ENCODE measurements around the gene EXOC5. TPM values are rescaled to one million over a fixed set of nuclear protein-coding genes. Genes with fewer than 3 reads are reported as not detected.

Gene EXOC5
- total RNA-seq, 2 experiments from 2014 or later = 66.5 to 80.2 TPM

DNA sequence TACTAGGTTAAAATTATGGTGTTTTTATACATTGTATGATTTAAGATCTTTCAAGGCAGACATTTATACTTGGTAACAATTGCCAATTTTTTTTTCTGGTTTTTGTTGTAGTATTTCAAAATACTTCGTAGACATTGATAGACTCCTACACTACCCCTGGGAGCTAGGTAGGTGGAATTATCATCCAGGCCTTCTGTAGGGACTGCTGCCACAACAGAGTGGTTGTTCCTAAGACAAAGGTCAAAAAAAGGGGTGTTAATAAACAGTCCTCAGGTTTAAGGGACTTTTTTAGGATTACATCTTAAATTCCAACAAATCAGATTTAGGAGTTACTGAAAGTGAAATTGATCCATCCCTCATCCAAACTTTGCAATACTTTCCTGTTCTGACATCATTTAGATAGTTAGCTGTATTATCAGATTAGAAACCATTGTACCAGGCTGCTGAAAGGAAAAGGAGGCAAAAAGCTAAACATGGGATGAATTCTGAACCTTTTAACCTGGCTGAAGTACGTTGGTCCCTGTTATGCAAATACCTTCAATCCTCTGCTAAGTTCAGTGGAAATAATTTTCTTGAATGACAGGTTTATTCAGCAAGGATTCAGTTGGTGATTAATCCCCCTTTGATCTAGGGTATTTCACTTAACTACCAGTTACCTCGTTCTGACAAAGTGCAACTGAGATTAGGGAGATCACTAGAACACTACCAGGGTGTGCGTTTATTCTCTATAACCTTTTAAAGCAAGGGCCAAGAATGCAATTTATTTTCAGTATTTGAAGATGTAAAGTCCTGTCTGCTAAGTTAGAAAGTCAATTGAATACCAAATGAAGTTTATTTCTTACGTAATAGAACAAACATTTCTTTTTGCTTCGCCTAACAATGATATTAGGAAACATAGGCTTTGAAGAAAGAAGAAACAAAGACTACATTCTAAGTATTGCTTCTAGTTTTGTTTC lies 23.3 kb upstream of the EXOC5 start:
- ATAC-seq (no peak), DNase-seq (no peak)
- no peaks in the 10 kb centered on the region for H3K27me3 Mint-ChIP-seq
- H3K36me3 Mint-ChIP-seq (ENCODE audit: low read depth) = peaks cover 12% of the 10 kb centered on the region
- H3K27ac Mint-ChIP-seq = no peak overlapping the region
- no peaks in the 10 kb centered on the region for H3K9me3 Mint-ChIP-seq (ENCODE audit: low read depth)
- POLR2A ChIA-PET = no interaction called here
- intact Hi-C loops (cut with DNase I, micrococcal nuclease) = no loop called here
- CTCF ChIA-PET = interaction anchor here (1.0 to 1.6 kb wide), 2 partner anchors 25 to 802 kb away, joined by 4 read pairs; no protein-coding TSS in a partner anchor
- H3K4me3 Mint-ChIP-seq = no peak overlapping the region
- H3K4me1 Mint-ChIP-seq = no peaks in the 10 kb centered on the region

GRCh38 chr14:57290751-57291150 lies 22.0 kb upstream of the EXOC5 start:
- ATAC-seq (no peak), DNase-seq (no peak)
- Mint-ChIP-seq H3K9me3 (ENCODE audit: low read depth) (no peaks in the 10 kb centered on the region), H3K27ac (no peak overlapping the region), H3K4me1 (no peaks in the 10 kb centered on the region), H3K27me3 (no peaks in the 10 kb centered on the region), H3K4me3 (no peak overlapping the region), H3K36me3 (ENCODE audit: low read depth) (peaks cover 12% of the 10 kb centered on the region)
- ChIA-PET CTCF (interaction anchor here (1.0 to 1.6 kb wide), 2 partner anchors 26 to 69 kb away, joined by 3 to 4 read pairs; no protein-coding TSS in a partner anchor), POLR2A (no interaction called here)
- intact Hi-C loops (cut with DNase I, micrococcal nuclease) = no loop called here

DNA sequence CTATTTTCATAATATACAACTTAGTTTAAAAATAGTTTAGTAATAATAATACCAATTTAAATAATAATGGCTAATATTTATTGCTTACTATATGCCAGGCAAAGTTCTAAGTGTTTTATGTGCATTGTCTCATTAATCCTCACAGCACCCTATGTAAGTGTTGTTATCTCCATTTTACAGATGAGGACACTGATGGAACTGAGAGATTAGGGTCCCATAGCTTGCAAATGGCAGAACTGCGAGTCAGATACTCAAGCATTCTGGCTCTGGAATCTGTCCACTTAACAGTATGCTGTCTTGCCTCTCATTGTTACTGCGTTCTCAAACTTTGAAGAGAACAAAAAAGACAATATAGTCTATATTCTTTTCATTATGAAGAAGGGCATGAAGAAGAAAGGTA lies 19.0 kb upstream of the EXOC5 start:
- no peak for ATAC-seq
- H3K9me3 Mint-ChIP-seq (ENCODE audit: low read depth) = no peaks in the 10 kb centered on the region
- intact Hi-C loops (cut with DNase I, micrococcal nuclease) = no loop called here
- ChIA-PET POLR2A (interaction anchor here (0.5 kb wide), 1 partner anchor 173 kb away, joined by 3 read pairs; no protein-coding TSS in a partner anchor), CTCF (no interaction called here)
- no peak overlapping the region for H3K27ac Mint-ChIP-seq
- H3K4me3 Mint-ChIP-seq = no peak overlapping the region
- peaks cover 27% of the 10 kb centered on the region for H3K36me3 Mint-ChIP-seq (ENCODE audit: low read depth)
- no peaks in the 10 kb centered on the region for H3K4me1 Mint-ChIP-seq
- DNase-seq = no peak
- H3K27me3 Mint-ChIP-seq = no peaks in the 10 kb centered on the region

GRCh38 chr14:57277062-57277461 lies 8.4 kb upstream of the EXOC5 start:
- intact Hi-C loops (cut with DNase I, micrococcal nuclease) = no loop called here
- ChIA-PET POLR2A (no interaction called here), CTCF (no interaction called here)
- DNase-seq (no peak), ATAC-seq (no peak)
- Mint-ChIP-seq H3K4me3 (no peak overlapping the region), H3K27me3 (no peaks in the 10 kb centered on the region), H3K4me1 (peaks cover 21% of the 10 kb centered on the region), H3K9me3 (ENCODE audit: low read depth) (no peaks in the 10 kb centered on the region), H3K36me3 (ENCODE audit: low read depth) (peaks cover 22% of the 10 kb centered on the region), H3K27ac (no peak overlapping the region)

DNA sequence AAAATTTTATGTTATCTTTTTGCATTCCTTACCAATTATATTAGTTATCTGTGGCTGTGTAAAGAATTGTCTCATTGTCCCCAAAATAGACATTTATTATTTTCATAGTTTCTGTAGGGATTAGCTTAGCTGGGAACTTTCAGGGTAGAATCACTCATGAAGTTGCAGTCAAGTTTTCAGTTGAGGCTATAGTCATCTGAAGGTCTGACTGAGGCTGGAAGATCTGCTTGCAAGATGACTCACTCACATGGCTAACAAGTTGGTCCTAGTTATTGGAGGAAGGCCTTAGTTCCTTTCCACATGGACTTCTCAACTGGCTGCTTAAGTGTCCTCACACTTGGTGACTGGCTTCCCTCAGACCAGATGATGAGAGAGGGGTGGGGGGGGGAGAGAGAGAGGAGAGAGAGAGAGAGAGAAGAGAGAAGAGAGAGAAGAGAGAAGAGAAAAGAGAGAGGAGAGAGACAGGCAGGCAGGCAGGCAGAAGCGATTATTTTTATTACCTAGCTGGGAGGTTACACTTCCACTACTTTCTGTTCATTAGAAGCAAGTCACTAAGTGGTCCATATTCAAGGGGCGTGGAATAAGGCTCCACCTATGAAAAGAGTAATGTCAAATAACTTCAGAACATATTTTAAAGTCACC lies 6.4 kb upstream of the EXOC5 start:
- no peaks in the 10 kb centered on the region for H3K27me3 Mint-ChIP-seq
- no peaks in the 10 kb centered on the region for H3K9me3 Mint-ChIP-seq (ENCODE audit: low read depth)
- DNase-seq (no peak), ATAC-seq (peak; percentile 39)
- intact Hi-C loops (cut with DNase I, micrococcal nuclease) = no loop called here
- no peak overlapping the region for H3K4me3 Mint-ChIP-seq
- H3K36me3 Mint-ChIP-seq (ENCODE audit: low read depth) = peaks cover 15% of the 10 kb centered on the region
- peaks cover 39% of the 10 kb centered on the region for H3K4me1 Mint-ChIP-seq
- H3K27ac Mint-ChIP-seq = no peak overlapping the region
- POLR2A ChIA-PET = no interaction called here
- CTCF ChIA-PET = interaction anchor here (0.9 kb wide), 1 partner anchor 14 kb away, joined by 3 read pairs; no protein-coding TSS in a partner anchor

DNA sequence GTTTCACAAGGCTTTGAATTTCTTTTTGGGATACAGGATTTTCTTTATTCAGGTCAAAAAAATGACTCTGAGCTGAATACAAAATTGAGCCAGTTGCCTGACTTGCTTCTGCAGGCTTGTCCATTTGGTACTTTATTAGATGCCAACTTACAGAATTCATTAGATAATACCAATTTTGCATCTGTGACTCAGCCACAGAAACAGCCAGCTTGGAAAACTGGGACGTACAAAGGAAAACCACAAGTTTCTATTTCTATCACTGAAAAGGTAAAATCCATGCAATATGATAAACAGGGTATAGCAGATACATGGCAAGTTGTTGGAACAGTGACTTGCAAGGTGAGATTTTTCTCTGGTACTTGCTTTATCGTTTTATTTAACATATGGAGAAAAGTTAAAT lies 5.8 kb upstream of the EXOC5 start:
- Mint-ChIP-seq H3K27ac (no peak overlapping the region), H3K36me3 (ENCODE audit: low read depth) (peaks cover 15% of the 10 kb centered on the region), H3K27me3 (no peaks in the 10 kb centered on the region), H3K4me3 (no peak overlapping the region), H3K4me1 (peaks cover 43% of the 10 kb centered on the region), H3K9me3 (ENCODE audit: low read depth) (no peaks in the 10 kb centered on the region)
- ATAC-seq (no peak), DNase-seq (no peak)
- POLR2A ChIA-PET = no interaction called here
- intact Hi-C loops (cut with DNase I, micrococcal nuclease) = no loop called here
- CTCF ChIA-PET = interaction anchor here (0.9 kb wide), 1 partner anchor 15 kb away, joined by 3 read pairs; no protein-coding TSS in a partner anchor

DNA sequence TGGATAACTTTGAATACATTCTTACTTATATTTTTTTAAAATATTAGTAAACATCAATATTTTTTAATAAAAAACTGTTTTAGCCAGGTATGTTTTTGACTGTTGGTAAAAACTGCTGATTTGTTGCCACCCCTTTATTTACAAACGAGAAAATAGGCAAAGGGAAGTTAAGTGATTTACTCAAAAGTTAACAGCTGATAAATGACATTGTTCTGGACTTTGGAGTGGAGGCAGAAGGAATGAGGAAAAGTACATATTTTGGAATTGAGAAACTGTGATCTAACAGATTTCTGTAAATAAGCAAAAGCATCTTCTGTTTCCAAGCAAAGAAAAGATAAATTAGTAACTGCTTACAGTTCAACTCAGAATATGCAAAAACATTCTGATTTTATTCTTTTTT lies 4.5 kb upstream of the EXOC5 start:
- Mint-ChIP-seq H3K9me3 (ENCODE audit: low read depth) (no peaks in the 10 kb centered on the region), H3K4me3 (no peak overlapping the region), H3K27ac (no peak overlapping the region), H3K36me3 (ENCODE audit: low read depth) (peaks cover 15% of the 10 kb centered on the region), H3K27me3 (no peaks in the 10 kb centered on the region), H3K4me1 (peaks cover 43% of the 10 kb centered on the region)
- ATAC-seq (no peak), DNase-seq (no peak)
- CTCF ChIA-PET = no interaction called here
- intact Hi-C loops (cut with DNase I, micrococcal nuclease) = no loop called here
- POLR2A ChIA-PET = no interaction called here

- intact Hi-C loops (cut with DNase I, micrococcal nuclease) = loop anchor here in 1 of 2 experiments (5.0 kb wide), 2 partner anchors 1149 to 1894 kb away; partner anchors contain the start of gene PELI2
- Mint-ChIP-seq H3K27ac (peak overlapping the region; percentile 40), H3K4me3 (no peak overlapping the region), H3K9me3 (ENCODE audit: low read depth) (no peaks in the 10 kb centered on the region), H3K36me3 (ENCODE audit: low read depth) (peaks cover 6% of the 10 kb centered on the region), H3K4me1 (peaks cover 58% of the 10 kb centered on the region), H3K27me3 (no peaks in the 10 kb centered on the region)
- POLR2A ChIA-PET = interaction anchor here (0.6 kb wide), 1 partner anchor 134 kb away, joined by 4 read pairs; no protein-coding TSS in a partner anchor
- ATAC-seq (no peak), DNase-seq (no peak)
- CTCF ChIA-PET = interaction anchor here (0.9 to 1.0 kb wide), 2 partner anchors 21 to 50 kb away, joined by 3 read pairs; no protein-coding TSS in a partner anchor
These were observed 2.6 kb downstream of the EXOC5 start for GRCh38 chr14:57266065-57266464.

- no peak overlapping the region for H3K4me3 Mint-ChIP-seq
- no peak for ATAC-seq
- CTCF ChIA-PET = no interaction called here
- DNase-seq = no peak
- no peak overlapping the region for H3K27ac Mint-ChIP-seq
- POLR2A ChIA-PET = no interaction called here
- no peaks in the 10 kb centered on the region for H3K27me3 Mint-ChIP-seq
- peaks cover 26% of the 10 kb centered on the region for H3K36me3 Mint-ChIP-seq (ENCODE audit: low read depth)
- peaks cover 51% of the 10 kb centered on the region for H3K4me1 Mint-ChIP-seq
- H3K9me3 Mint-ChIP-seq (ENCODE audit: low read depth) = peaks cover 1% of the 10 kb centered on the region
- intact Hi-C loops (cut with DNase I, micrococcal nuclease) = no loop called here
These were observed 6.6 kb downstream of the EXOC5 start for GRCh38 chr14:57262117-57262516.

DNA sequence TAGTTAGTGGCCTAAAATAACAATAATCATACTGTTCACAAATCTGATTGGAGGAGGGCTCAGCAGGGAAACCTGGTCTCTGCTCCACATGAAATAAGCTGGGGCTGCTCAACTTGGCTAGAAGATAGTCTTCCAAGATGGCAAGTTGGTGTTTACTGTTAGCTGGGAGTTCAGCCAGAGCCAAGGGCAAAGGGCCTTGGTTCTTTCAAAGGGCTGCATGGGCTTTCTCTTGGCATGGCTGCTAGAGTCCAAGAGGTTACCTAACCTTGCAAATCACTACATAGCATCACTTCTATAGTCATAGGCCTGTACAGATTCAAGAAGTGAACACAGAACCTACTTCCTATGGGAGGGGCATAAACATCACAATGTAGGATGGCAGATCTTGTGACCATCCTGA lies 7.1 kb downstream of the EXOC5 start:
- Mint-ChIP-seq H3K27ac (no peak overlapping the region), H3K4me3 (no peak overlapping the region), H3K9me3 (ENCODE audit: low read depth) (peaks cover 1% of the 10 kb centered on the region), H3K27me3 (no peaks in the 10 kb centered on the region), H3K4me1 (peaks cover 51% of the 10 kb centered on the region), H3K36me3 (ENCODE audit: low read depth) (peaks cover 32% of the 10 kb centered on the region)
- ChIA-PET POLR2A (no interaction called here), CTCF (no interaction called here)
- no peak for ATAC-seq
- DNase-seq = no peak
- intact Hi-C loops (cut with DNase I, micrococcal nuclease) = no loop called here

DNA sequence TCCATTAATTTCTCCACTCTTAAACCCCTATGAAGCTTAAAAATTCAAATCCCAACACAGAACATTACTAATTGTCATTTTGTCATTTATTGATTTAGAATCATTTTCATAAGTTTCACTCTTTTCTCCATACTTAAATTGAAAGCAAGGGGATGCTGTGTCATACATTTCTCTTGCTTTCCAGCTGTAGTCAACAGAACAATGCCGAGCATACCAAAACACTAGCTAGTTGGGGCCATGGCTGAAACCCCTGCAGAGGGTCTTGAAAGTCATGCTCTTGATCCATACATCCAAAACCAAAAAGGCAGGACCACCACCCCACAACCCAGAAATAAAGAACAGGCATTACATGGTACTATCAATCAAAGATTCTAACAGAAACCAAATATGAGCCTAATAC lies 9.0 kb downstream of the EXOC5 start:
- intact Hi-C loops (cut with DNase I, micrococcal nuclease) = no loop called here
- Mint-ChIP-seq H3K4me1 (peaks cover 44% of the 10 kb centered on the region), H3K4me3 (no peak overlapping the region), H3K9me3 (ENCODE audit: low read depth) (peaks cover 1% of the 10 kb centered on the region), H3K27me3 (no peaks in the 10 kb centered on the region), H3K36me3 (ENCODE audit: low read depth) (peaks cover 37% of the 10 kb centered on the region), H3K27ac (no peak overlapping the region)
- CTCF ChIA-PET = interaction anchor here (0.9 kb wide), 1 partner anchor 9 kb away, joined by 3 read pairs; the partner anchor contains the start of genes AP5M1 and EXOC5
- ATAC-seq = no peak
- DNase-seq = no peak
- POLR2A ChIA-PET = no interaction called here
